HG02884 (cell line): Measurements from ENCODE around the gene EXOC6B.

Source experiments
- ATAC-seq: cut with Tn5 transposase; IDR thresholded peaks from one replicate; pipeline ENCODE4 v1.9.1; 2021; ENCODE audit warnings: mild to moderate bottlenecking, moderate library complexity; ENCODE audit not compliant: unreplicated experiment

EXOC6B gene

DNA sequence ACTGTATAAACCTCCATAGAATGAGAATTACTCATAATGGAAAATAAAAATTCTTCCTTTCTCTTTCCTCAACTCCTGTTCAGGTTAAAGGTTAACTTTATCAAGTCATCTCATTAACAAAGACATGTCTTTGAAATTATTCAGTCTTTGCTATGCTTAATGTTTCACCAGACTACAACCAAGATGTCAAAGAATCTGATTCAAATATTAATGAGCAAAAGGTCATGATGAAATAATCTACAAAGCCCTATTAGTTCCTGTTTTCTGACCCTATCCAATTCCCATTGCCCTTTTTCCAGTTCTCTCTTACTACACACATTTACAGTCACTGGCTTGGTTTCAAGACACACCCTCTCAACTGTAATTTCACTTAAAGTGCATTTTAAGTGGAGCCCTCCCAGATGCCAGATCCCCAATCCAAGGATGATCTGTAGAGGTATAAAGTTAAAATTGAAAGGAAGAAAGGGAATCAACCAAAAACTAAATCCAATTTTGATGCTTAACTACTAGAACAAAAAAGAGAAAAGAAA lies 431.2 kb downstream of the EXOC6B start:
- ATAC-seq = no peak

DNA sequence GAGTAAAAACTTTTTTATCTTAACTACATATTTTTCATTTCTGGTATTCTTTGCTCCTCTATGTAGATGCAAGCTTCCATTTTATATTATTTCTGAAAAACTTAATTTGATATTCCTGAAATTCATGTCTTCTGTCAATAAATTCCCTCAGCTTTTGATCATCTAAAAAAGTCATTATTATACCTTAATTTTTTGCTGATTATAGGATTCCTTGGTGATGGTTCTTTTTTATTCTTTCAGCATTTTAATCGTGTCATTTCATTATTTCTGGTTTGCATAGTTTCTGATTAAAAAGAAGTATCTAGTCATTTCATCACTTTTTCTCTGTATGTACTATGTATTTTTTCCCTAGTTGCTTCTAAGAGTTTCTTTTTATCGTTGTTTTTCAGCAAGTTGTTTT lies 436.4 kb downstream of the EXOC6B start:
- ATAC-seq = no peak

DNA sequence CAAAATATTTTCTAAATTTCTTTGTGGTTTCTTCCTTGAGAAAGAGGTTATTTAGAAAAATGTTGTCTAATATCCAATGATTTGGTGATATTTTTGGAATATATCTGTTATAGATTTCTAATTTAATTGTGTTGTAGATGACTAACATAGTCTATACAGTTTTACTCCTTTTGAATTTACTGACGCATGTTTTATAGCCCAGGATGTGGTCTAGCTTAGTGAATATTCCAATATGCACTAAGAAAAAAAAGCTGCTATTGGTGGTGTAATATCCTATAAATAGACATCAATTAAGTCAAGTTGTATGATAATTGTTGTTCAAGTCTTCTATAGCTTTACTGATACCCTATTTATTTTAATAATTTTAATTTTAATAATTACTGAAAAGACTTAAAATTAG lies 437.6 kb downstream of the EXOC6B start:
- no peak for ATAC-seq

DNA sequence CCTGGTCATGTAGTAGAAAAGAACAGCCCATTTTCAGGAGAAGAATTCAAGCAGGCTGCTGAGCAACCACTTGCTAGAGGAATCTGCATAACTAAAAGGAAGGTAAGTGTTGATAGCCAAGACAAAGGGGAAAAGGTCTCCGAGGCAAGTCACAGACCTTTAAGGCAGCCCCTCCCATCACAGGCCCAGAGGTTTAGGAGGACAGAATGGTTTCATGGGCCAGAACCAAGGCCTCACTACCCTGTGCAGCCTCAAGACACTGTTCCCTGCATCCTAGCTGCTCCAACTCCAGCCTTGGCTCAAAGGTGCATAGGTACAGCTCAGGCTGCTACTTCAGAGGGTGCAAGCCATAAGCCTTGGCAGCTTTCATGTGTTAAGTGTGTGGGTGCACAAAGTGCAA lies 439.5 kb downstream of the EXOC6B start:
- no peak for ATAC-seq

DNA sequence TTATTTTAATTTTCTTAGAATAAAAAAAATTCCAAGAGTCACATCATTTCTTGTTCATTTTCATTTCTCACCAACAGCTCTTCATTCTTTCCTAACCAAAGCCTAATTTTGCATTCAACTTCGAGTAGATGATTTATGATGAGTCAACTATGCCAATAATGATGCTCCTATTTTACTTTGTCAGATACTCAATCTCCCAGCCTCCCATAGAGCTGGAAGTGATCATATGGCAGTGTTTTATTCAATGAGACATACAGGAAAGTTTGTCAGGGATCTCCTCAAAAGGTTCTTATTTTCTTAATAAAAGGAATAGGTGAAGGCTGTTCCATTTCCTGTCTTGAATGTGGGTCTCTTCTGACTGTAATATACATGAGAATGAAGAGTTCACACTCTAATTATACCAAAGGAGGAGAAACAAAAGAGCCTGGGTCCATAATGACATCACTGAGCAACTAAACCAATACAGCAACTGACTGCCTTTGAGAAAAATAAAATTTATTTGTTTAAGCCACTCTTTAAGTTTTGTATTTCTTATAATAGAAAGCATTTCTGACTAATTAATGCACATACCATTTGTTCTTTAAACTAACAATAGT lies 447.0 kb downstream of the EXOC6B start:
- ATAC-seq = no peak

DNA sequence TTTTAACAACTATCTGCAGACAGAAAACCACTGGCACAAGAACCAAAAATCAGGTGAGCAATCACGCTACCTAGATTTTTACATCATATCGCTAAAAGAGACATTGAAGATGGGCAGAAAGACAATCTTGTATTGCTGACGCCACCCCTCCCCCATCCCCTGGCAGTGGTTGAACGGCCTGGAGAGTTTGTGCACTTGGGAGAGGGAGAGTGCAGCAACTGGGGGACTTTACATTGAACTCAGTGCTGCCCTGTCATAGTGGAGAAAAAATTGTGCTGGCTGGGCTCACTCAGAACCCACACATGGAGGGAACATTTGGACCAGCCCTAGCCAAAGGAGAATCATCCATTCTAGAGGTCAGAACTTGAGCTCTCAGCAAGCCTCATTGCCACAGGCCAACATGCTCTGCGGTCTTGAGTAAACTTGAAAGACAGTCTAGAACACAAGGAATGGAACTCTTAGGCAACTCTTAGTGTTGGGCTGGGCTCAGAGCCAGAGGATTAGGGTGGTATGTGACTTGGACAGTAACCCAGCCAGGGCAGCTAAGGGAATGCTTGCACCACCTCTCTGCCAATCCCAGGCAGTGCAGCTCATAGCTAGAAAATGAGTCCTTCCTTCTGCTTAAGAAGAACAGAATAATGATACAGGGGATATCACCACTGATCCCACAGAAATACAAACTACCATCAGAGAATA lies 458.2 kb downstream of the EXOC6B start:
- ATAC-seq = no peak

DNA sequence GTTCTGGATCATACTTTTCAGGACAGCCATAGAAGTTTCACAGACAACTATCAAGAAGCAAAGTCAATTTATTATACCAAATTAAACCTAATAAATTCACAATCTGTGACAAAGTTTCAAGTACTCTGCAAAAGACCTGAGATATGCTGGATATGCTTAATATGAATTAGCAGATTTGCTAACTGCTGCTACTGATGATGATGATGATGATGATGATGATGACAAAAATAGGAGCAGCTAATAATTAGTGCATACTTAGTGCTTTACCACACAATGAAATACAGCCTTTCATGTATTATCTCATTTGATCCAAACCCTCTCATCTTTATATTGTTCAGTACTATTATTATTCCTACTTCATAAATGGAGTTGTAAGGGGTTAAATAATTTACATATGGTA lies 462.4 kb downstream of the EXOC6B start:
- ATAC-seq = no peak

DNA sequence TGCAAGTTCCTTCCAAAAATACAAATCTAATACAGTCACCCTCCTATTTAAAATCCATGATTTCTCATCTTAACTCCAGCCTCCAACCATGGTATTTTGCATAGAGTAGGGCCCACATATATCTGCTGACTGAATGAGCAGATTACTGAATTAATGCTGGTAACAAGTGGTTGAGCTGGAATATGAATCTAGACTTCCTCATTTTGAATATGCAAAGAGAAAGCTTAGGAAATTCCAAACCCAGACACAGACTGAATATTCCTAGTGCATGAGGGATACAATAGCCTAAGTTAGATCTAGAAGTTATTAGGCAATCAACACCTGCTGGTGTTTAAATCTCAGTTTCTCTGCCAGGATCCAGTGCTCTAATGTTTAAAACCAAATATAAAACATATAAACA lies 463.1 kb downstream of the EXOC6B start:
- no peak for ATAC-seq

DNA sequence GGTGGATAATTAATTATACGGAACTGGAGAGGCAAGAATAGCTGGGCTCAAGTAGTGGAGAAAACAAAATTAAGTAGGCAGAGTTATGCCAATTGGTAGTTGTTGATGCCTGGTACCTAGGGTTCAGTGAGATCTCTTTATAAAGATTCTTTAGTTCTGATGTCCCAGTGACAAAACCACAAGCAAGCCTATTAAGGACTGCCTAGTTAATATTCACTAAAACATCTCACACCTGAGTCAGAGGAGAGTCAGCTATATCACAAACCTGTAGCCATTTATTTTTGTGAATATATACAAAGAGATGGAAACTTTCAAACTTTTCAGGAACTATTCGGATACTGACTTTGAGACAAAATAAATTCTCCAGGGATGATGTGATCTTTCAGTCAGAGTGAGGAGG lies 464.3 kb downstream of the EXOC6B start:
- ATAC-seq = no peak

DNA sequence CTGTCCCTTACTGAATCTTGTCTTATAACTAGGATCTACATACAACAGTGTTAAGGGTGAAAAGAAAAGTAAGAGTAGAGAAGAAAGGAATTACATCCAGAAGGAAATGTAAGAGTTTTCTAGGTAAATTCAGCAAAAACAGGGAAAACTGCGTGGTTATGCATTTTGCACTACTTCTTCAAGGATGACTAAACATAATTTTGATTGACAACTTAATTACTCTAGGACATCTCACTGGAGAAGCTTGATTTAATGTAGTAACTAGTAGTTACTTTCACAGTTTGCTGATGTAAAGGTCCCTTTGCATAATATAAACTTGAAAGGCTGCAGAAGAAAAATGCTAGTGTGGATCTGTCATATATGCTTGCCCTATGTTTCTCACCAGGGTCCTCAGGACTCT lies 464.8 kb downstream of the EXOC6B start:
- no peak for ATAC-seq

DNA sequence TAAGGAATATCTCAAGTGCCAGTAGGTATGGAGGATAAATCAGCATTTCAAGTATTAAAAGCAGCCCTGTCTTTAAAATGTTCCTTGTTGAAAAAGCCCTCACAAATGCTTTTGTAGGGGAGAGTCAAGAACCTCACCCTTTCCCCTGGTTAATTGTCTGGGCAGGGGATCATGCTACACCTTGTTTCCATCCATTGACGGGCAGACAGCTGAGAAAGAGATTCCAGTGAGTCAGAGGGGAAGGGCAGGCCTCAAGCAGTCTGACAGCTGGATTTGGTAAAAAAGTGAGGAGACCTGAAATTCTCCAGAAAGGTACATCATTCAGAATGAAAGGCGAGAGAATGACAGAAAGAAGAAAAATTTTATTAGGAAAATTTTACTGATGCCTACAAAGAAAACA lies 475.0 kb downstream of the EXOC6B start:
- no peak for ATAC-seq

DNA sequence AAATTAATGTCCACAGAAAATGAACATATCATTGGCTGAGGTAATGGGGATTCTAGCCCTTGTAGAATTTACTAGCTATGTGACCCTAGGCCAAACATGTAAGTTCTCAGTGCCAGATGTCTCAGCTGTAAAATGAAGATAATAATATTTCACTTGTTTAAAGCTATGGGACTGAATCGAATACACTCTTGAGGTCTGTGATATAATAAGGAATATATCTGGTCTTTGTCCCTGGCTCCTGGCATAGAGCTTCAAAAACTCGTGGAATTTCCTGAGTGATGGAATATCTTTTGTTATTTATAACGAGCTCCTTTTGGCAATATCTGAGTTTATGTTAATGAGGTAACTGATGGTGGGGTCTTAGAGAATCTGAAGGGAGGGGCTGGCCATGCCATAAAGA lies 476.8 kb downstream of the EXOC6B start:
- ATAC-seq = no peak

DNA sequence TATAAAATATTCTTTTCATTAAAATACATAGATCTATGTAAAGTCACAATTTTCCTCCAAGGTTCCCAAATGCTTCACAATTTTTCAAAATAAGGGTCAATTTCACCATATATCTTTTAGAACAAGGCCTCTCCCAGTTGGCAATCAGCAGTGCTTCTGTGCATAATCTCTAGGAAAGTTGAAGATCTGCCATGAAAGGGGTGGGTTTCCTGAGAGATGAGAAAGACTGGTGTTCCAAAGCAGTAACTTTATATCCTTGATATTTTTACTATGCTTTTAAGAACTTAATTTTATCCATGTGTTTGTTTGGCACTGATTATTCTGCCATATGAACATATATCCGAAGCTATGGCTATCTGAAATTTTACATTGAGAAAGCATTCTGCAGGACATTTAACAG lies 478.8 kb downstream of the EXOC6B start:
- ATAC-seq = no peak

DNA sequence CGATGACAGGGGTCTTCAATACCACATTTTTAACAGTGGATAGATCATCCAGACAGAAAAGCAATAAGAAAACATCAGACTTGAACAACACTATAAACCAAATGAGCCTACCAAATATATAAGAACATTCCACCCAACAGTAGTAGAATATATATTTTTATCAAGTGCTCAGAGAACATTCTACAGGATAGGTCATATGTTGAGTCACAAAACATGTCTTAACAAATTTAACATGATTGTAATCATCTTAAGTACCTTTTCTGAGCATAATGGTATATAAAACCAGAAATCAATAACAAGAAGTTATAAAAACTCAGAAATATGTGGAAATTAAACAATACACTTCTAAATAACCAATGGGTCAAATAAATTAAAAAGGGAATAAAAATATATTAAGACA lies 484.2 kb downstream of the EXOC6B start:
- no peak for ATAC-seq

DNA sequence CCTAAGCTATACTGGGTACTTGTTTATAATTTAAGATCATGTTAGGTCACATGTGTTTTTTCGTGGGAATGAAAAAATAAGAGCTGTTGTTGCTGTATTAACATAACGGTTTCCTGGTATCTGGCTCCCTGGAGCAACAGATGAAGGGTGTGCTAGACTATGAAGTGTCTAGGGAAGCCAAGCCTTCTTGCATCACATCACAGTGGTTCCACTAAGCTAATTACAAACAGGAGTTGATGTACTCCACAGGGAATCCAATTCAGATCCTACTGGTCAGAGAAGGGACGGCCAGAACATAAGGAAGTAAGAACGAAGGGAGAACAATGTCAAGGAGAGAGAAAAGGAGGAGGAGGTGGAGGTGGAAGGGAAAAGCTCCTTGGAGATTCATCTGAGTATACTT lies 485.2 kb downstream of the EXOC6B start:
- no peak for ATAC-seq

DNA sequence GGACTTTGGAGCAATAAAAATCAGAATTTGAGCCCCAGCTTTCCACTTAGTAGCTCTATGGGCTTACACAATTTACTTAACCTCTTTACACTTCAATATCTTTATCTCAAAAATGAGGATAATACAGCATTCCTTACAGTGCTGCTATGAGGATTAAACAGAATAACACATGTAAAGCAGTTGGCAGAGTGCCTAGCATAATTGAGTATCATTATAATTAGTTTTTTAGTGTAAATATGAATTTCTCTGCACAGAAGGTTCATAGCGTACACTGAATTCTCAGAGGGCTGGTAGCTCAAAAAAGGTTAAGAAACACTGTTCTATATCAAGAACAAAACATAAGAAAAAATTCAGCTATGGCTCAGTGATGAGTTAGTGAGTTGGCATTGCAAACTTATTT lies 487.8 kb downstream of the EXOC6B start:
- no peak for ATAC-seq

DNA sequence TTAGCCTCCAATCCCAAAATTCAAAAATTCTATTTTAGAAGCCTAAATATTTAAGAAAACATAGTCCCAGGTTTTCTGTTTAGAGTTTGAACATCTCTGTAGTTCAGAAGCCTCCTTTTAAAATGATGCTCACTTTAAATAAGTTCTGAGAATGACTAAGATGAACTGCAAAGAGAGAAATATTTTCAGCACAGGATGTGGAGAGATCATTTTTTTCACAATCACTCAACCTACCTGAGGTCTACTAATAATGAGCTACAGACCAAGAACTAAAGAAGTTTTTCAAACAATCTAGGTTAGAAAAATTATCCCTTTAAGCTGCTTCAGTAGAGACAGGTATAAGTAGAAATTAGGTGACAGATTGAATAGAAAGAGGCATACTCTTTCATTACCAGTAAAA lies 493.1 kb downstream of the EXOC6B start:
- ATAC-seq = no peak

DNA sequence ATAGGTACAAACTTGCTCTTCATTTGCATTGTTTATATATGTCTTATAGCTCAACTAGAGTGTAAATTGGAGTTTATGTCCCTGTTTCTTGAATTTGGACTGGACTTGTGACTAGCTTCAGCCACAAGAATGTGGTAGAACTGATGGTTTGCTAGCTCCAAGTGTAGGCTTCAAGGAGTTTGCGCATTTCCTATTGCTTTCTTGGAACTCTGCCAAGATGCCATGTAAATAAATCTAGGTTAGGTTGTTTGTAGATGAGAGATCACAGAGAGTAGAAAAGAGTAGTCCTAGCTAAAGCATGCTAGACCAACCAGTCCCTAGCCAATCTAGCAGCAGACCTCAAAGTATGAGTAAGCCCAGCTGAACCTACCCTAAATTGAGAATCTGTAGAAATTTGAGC lies 495.2 kb downstream of the EXOC6B start:
- ATAC-seq = no peak

DNA sequence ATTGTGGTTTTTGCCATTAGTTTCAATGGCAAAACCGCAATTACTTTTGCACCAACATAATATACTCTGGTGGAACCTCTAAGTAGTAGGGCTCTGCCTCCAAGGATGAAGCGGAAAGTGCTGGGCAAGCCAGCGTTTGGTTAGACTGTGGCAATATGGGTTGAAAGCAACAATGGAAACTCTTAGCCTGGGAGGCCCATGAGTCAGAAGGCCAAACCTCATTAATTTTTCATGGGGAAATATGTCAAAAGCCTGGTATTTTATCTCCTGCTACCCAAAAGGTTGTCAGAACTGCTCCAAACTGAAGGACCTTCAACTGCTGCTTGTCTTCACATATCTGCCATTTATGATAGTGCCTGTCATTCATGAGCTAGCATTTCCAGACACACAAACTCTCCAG lies 499.1 kb downstream of the EXOC6B start:
- ATAC-seq = no peak

DNA sequence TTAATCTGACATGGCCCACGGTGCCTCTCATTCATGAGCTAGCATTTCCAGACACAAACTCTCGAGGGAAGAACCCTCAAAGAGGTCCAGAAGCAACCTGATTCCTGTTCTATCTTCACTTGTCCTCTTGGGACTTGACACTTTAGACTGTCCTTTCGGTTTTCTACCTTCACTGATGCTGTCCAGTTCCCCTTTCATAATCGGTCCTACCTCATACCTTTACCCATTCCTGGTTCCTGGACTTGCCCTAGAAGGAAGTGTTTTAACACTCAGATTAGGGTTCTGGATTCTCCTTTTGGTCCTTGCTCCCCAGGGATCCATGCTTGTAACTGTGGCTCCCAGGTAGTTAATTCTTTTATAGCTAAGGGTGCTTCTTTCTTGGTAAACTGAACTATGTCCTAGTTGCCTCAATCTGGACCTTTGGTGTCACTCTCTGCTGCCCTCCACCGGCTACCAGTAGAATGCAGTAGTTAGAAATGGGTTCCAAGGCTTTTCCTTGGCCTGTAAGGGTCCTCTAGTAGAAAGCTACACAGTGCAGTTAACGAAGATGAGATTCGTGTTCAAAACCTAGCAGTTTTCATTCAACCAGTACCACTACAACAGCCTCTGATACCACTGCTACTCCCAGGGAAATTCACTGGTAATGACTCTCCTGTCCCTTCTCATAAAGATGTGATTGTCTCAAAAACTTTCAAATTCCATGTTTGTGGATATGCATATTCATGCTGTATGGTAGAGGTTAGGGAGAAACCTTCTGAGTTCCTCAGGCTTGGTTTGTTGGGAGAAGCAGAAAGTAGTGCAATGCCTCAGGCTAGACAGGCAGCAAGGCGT lies 500.0 kb downstream of the EXOC6B start:
- no peak for ATAC-seq

DNA sequence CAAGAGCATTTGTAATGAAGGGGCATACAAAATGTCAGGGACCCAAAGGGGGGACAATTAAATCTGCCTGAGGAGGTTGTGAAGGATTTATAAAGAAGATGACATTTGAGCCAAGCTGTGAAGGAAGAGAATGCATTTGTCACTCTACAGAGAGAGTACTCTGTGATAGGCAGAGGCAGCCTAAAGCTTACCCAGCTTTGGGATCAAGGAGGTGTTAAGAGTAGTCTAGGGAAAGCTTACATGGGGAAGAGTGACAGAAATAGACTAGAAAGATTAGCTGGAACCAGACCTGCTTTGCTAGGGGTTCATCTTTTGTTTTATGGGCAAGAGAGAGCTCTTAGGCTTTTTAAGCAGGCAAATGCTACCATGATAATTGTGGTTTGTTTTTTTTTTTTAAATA lies 509.1 kb downstream of the EXOC6B start:
- ATAC-seq = no peak

DNA sequence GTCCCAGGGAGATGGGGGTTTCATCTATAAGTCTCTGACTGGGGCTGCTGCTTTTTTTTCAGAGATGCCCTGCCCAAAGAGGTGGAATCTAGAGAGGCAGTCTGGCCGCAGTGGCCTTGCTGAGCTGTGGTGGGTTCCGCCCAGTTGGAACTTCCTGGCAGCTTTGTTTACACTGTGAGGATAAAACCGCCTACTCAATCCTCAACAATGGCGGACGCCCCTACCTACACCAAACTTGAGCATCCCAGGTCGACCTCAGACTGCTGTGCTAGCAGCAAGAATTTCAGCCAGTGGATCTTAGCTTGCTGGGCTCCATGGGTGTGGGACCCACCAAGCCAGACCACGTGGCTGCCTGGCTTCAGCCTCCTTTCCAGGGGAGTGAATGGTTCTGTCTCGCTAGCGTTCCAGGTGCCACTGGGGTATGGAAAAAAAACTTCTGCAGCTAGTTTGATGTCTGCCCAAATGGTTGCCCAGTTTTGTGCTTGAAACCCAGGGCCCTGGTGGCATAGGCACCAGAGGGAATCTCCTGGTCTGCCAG lies 525.6 kb downstream of the EXOC6B start:
- ATAC-seq = no peak
